Left ventricle myocardium inferior (tissue), 1 donor: ENCODE measurements around the gene RAX2. TPM values are rescaled to one million over a fixed set of nuclear protein-coding genes. Genes with fewer than 3 reads are reported as not detected.

Experiments used
- DNase-seq: peaks from one replicate; pipeline ENCODE4 v3.0.0-alpha.2; 2020
- H3K27ac ChIP-seq: fragments of 200-600 bp; replicated peaks from 2 replicates; pipeline ENCODE4 v1.8.0; 2021
- H3K27me3 ChIP-seq: fragments of 200-600 bp; 2 replicates; pipeline ENCODE4 v1.8.0; 2021; ENCODE audit warnings: low read depth
- H3K36me3 ChIP-seq: fragments of 200-600 bp; 2 replicates; pipeline ENCODE4 v1.8.0; 2021
- H3K4me1 ChIP-seq: fragments of 200-600 bp; 2 replicates; pipeline ENCODE4 v1.8.0; 2021
- H3K4me3 ChIP-seq: fragments of 200-600 bp; 2 replicates; pipeline ENCODE4 v1.8.0; 2021; ENCODE audit warnings: mild to moderate bottlenecking, moderate library complexity
- H3K9me3 ChIP-seq: fragments of 200-600 bp; replicated peaks from 2 replicates; pipeline ENCODE4 v1.8.0; 2021
- CTCF ChIP-seq: fragments of 200-600 bp; IDR thresholded peaks from 2 replicates; pipeline ENCODE4 v1.8.0; 2021; ENCODE audit warnings: antibody characterized with exemption, mild to moderate bottlenecking, borderline replicate concordance
- intact Hi-C: fragments of 100-400 bp; cut with micrococcal nuclease; formaldehyde crosslinking; loops from one replicate; pipeline ENCODE4 v1.11.0; 2022
- total RNA-seq: library from RNA; stranded (reverse); fragmentation: NEBNext Ultra II Directional; extraction: Animal tissue kit (Norgen Biotek cat#: 25700); gene quantifications from one replicate; pipeline ENCODE4 v1.2.1, GENCODE V29; 2021
- donor health status: DM: no; HTN: yes; CAD: no; lungs with severe emphysema.

The RAX2 gene
- total RNA-seq, 1 donor from 2014 or later, result not detected

GRCh38 chr19:3720349-3720917 is 51.6 kb downstream of the RAX2 start:
- Histone ChIP-seq H3K36me3 (no peaks in the 10 kb centered on the region), H3K27ac (no peak overlapping the region), H3K4me3 (no peak overlapping the region), H3K27me3 (peaks cover 72% of the 10 kb centered on the region), H3K9me3 (no peaks in the 10 kb centered on the region), H3K4me1 (peaks cover 25% of the 10 kb centered on the region)
- no peak for DNase-seq
- no peak for TF ChIP-seq CTCF
- intact Hi-C loops, result no loop called here

GRCh38 chr19:3719868-3720267 is 52.2 kb downstream of the RAX2 start:
- H3K4me3 ChIP-seq, result no peak overlapping the region
- intact Hi-C loops, result no loop called here
- H3K27ac ChIP-seq, result no peak overlapping the region
- no peak for DNase-seq
- H3K4me1 ChIP-seq, result peaks cover 25% of the 10 kb centered on the region
- H3K9me3 ChIP-seq, result no peaks in the 10 kb centered on the region
- no peaks in the 10 kb centered on the region for H3K36me3 ChIP-seq
- H3K27me3 ChIP-seq, result peaks cover 66% of the 10 kb centered on the region
- TF ChIP-seq CTCF, result no peak

Other genes with a start within 250 kb of the RAX2 start
- gene TEKTIP1, start 233.1 kb downstream of the RAX2 start, total RNA-seq, result not detected
- gene MFSD12, start 214.6 kb downstream of the RAX2 start, total RNA-seq, result 23.5 TPM
- 34.8 TPM for gene HMG20B, start 199.3 kb downstream of the RAX2 start, total RNA-seq
- gene GIPC3, start 186.8 kb downstream of the RAX2 start, total RNA-seq, result 1.6 TPM
- 2.3 TPM for gene TBXA2R, start 165.4 kb downstream of the RAX2 start, total RNA-seq
- gene CACTIN, start 145.4 kb downstream of the RAX2 start, total RNA-seq, result 14.5 TPM
- 31.6 TPM for gene PIP5K1C, start 71.8 kb downstream of the RAX2 start, total RNA-seq
- gene TJP3, start 63.8 kb downstream of the RAX2 start, total RNA-seq, result not detected
- 14.2 TPM for gene APBA3, start 10.5 kb downstream of the RAX2 start, total RNA-seq
- gene MRPL54, start 9.5 kb downstream of the RAX2 start, total RNA-seq, result 64.1 TPM
- 0.14 TPM for gene MATK, start 14.2 kb upstream of the RAX2 start, total RNA-seq
- gene ZFR2, start 96.8 kb upstream of the RAX2 start, total RNA-seq, result not detected
- gene ATCAY, start 108.5 kb upstream of the RAX2 start, total RNA-seq, result not detected
- gene NMRK2, start 160.8 kb upstream of the RAX2 start, total RNA-seq, result 458 TPM
- 74.6 TPM for gene DAPK3, start 198.9 kb upstream of the RAX2 start, total RNA-seq
- gene EEF2, start 213.2 kb upstream of the RAX2 start, total RNA-seq, result 2,303 TPM
- 15.4 TPM for gene PIAS4, start 235.5 kb upstream of the RAX2 start, total RNA-seq